K562 (cell line): ENCODE results near the gene PPP1R12B. TPM values are rescaled to one million over a fixed set of nuclear protein-coding genes. Genes with fewer than 3 reads are reported as not detected.

Experiments
- CHD7 ChIP-seq: fragments of 200-600 bp; sonication (generic); IDR thresholded peaks from one replicate; pipeline ENCODE4 v1.6.1; 2012; ENCODE audit warnings: mild to moderate bottlenecking, low read depth, low read length, inconsistent platforms
- LEF1 ChIP-seq: fragments of 450-650 bp; IDR thresholded peaks from 2 replicates; pipeline ENCODE4 v1.6.1; 2016; ENCODE audit warnings: mild to moderate bottlenecking
- PREB ChIP-seq: sonication (generic); formaldehyde crosslinking; IDR thresholded peaks from 2 replicates; pipeline ENCODE4 v1.8.1; 2023; ENCODE audit warnings: mild to moderate bottlenecking, missing genetic modification reagents
- TARDBP ChIP-seq: fragments of 450-650 bp; IDR thresholded peaks from 2 replicates; pipeline ENCODE4 v1.6.1; 2016
- TOE1 ChIP-seq, 2 experiments: fragments of 450-650 bp in 1 of 2; sonication (generic) in 1 of 2; formaldehyde crosslinking in 1 of 2; IDR thresholded peaks; 2 replicates each; pipeline versions ENCODE4 v1.7.1 to v1.8.0; 2016 to 2022; ENCODE audit warnings: borderline replicate concordance in 2 of 2, mild to moderate bottlenecking in 2 of 2, antibody characterized with exemption in 1 of 2, inconsistent platforms in 1 of 2, low read depth in 1 of 2, missing genetic modification reagents in 1 of 2, moderate library complexity in 1 of 2
- TRIM24 ChIP-seq, 2 experiments: fragments of 450-650 bp; IDR thresholded peaks; 2 replicates each; pipeline ENCODE4 v1.6.1; 2016
- ZC3H4 ChIP-seq: sonication (generic); formaldehyde crosslinking; IDR thresholded peaks from 2 replicates; pipeline ENCODE4 v1.9.0; 2021; ENCODE audit warnings: missing genetic modification reagents, borderline replicate concordance
- ZFP30 ChIP-seq: fragments of 250-450 bp; sonication (Bioruptor Pico); IDR thresholded peaks from 2 replicates; pipeline ENCODE4 v1.8.0; 2022; ENCODE audit warnings: moderate library complexity, mild to moderate bottlenecking, inconsistent platforms, borderline replicate concordance
- ZNF280A ChIP-seq: fragments of 450-650 bp; IDR thresholded peaks from 2 replicates; pipeline ENCODE4 v1.6.1; 2018; ENCODE audit warnings: mild to moderate bottlenecking, low read depth; ENCODE audit not compliant: partially characterized antibody
- ZNF354B ChIP-seq: fragments of 250-450 bp; sonication (Bioruptor Pico); IDR thresholded peaks from 2 replicates; pipeline ENCODE4 v1.4.0; 2020
- polyA plus RNA-seq, 8 experiments: library from polyadenylated mRNA; depleted of rRNA in 4 of 8; stranded (reverse) in 5 of 8; unstranded in 3 of 8; fragments of >200 nt; fragmentation: Nextera tagmentation in 2 of 8; fragmentation: Illumina TruSeq in 1 of 8; extraction: Ambion mirVana in 2 of 8; extraction: Trizol in 1 of 8; gene quantifications; 2 replicates each; pipeline versions ENCODE4 v1.2.1 to v1.2.3, GENCODE V29; 2011 to 2014; ENCODE audit warnings: inconsistent platforms in 1 of 8, missing spikeins in 1 of 8
- total RNA-seq, 7 experiments: library from RNA; depleted of rRNA in 6 of 7; stranded (reverse); fragments of >200 nt in 6 of 7; fragmentation: Illumina TruSeq in 2 of 7; extraction: Trizol in 2 of 7; gene quantifications; 2 replicates each; pipeline versions ENCODE4 v1.2.1 to v1.2.3, GENCODE V29; 2011 to 2021; ENCODE audit warnings: low replicate concordance in 1 of 7

The PPP1R12B gene
- total and polyA plus RNA-seq, 9 of the 15 experiments (the other 6 are each of a cell fraction or from before 2014, with no cell fraction given): 0.73 to 16.9 (median 13.6) TPM

GRCh38 chr1:202624088-202624780, 275.7 kb downstream of the PPP1R12B start (continued):
- TF ChIP-seq TOE1 (IDR thresholded peaks at IDR 0.05; ENCODE audit: borderline replicate concordance): no peak
- 0 out of 2 replicates have a peak, but pooled peaks have one; percentile 12 for TF ChIP-seq TOE1 (CRISPR knock-in tag; IDR thresholded peaks at IDR 0.05; ENCODE audit: borderline replicate concordance, low read depth)
- no peak for TF ChIP-seq TARDBP
- no peak for TF ChIP-seq CHD7
- TF ChIP-seq LEF1: no peak
- TF ChIP-seq ZC3H4 (CRISPR knock-in tag): no peak
- no peak for TF ChIP-seq ZNF354B
- 0 out of 4 replicates have a peak, but pooled peaks of 1 of the 2 experiments have one; percentile 25 for TF ChIP-seq TRIM24 (IDR thresholded peaks at IDR 0.05)
- no peak for TF ChIP-seq ZFP30 (CRISPR knock-in tag)
- no peak for TF ChIP-seq PREB (CRISPR knock-in tag)
- peak; percentile 57 for TF ChIP-seq ZNF280A
